HG02943 (cell line): ENCODE results near the gene BCL2L11.

Experiments used
- ATAC-seq: cut with Tn5 transposase; IDR thresholded peaks from one replicate; pipeline ENCODE4 v1.9.1; 2021; ENCODE audit warnings: mild to moderate bottlenecking, low read depth, moderate library complexity; ENCODE audit not compliant: unreplicated experiment

The BCL2L11 gene

DNA sequence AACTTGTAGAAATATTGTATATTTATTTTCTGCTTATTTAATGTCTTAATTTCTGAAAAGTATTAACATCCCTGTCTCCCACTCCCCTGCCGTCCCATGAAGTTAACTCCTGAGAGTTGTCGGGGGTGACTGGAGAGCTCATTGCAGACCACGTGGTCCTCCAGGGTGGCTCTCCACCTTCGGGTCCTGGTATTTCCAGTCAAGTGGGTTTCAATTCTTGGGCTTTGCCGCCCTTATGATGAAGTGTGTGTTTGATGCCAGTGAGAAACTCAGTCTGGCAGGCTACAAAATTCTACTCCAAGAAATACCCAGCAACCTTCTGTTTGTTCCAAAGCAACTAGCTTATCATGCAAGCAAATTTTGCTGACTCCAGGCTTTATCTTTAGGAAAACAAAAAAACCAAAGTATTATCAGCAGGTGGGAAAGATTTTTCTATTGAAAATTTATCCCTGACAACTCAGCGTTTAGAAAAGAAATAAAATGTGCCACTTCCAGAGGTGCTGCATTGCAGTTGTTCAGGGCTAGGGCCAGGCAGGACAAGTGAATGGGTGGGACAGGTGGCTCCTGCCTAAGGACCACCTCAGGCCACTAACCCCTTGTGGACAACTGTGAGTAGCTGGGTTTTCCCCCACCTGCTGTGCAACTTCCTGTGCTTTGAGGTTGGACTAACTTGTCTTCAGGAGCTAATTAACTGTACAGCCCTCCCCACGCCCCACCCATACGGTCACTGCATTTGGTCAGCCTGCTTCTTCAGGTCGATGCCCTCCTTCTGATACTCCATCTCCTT, 46.6 kb downstream of the BCL2L11 start:
- no peak for ATAC-seq

DNA sequence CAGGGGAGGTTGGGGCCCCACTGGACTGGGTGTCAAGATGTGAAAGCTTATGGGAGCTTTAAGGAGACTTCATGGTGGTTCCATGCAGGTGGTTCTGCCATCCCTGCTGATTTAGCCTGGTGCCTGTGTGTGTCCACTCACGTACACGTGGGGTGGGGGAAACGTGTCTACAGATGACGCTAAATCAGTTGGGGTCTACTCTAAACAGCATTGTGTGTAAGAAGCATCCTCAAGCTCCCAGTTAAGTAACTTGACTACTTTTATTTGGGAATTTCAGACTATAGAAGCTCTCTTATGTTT, 47.1 kb downstream of the BCL2L11 start:
- ATAC-seq: no peak

- ATAC-seq: no peak
These were observed 48.0 kb downstream of the BCL2L11 start for GRCh38 chr2:111168528-111169239.

- ATAC-seq: no peak
These were observed 48.6 kb downstream of the BCL2L11 start for GRCh38 chr2:111169268-111169667.

GRCh38 chr2:111169924-111170323, 49.2 kb downstream of the BCL2L11 start:
- ATAC-seq: no peak

GRCh38 chr2:111171337-111171930, 50.7 kb downstream of the BCL2L11 start:
- ATAC-seq: no peak

- ATAC-seq: no peak
These were observed 52.0 kb downstream of the BCL2L11 start for GRCh38 chr2:111172666-111173065.

GRCh38 chr2:111173338-111173737, 52.6 kb downstream of the BCL2L11 start:
- no peak for ATAC-seq

DNA sequence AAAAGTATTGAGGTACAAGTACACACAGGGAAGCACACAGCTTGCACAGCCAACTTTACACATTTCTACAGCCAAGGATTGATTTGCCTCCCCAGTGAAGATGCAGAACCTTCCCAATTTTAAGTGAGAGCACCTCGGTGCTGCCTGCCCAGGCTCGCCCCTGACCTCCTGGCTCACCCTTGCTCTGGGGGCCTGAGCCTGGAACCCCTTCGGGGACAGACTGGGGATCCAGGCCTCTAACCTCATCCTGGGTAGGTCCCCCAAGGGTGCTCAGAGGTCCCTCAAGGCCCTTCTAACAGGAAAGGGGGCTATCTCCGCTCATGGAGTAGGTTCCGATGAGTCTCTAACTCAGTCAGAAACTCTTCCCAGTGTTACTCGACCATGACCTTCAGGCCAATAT, 53.1 kb downstream of the BCL2L11 start:
- no peak for ATAC-seq

DNA sequence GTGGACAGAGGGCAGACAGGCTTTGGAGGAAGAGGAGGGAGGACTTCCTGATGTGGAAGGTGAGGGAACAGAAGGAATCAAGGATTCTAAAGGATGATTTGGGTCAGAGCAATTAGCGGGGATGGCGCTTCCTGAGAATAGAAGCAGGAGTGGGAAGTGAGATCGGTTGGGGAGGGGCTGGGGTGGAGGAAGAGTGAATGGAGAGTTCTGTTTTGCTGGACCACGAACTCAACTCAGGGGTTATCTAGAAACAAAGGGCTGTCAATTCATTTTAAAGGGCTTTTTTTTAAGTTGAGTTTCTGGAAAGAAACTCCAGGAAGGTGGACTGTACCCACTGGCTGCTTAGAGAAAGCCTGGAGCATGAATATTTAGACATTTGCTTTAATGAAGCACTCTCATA, 54.9 kb downstream of the BCL2L11 start:
- ATAC-seq: no peak

DNA sequence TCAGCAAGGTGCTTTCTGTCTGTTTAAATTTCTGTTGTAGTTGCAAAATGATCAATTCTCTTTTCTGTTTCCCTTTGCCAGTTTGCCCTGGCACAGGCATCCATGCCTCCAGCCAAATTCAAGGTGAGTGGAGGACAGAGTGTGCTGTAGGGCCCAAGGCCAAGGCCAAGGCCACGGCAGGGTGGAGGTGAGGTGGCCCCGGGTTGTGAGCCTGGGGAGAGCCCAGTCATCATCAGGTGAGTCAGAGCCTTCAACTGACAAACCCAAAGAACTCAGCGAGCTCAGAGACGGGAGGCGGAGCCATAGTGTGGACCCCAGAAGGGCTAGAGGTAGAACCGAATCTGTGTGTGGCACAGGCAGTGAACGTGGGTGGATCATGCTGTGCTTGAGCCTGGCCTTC, 55.7 kb downstream of the BCL2L11 start:
- ATAC-seq: no peak

DNA sequence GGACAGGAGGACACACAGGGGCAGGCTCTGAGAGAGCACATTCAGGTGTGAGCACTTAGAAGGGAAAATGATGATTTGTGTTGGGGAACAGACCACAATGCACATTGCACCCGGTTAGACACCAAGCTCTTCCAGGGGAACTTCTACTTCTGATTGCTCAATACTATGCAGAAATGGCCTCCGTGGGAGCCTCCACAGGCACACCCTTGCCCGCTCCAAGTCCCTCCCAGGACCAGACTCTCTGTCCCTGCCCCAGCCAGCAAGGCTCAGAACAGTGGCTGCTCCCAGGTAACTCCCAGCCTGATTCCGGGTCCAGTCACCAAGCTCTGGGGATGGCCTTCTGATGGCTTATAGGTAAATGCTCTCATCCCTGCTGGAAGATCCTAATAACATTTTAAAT, 56.2 kb downstream of the BCL2L11 start:
- ATAC-seq: no peak

DNA sequence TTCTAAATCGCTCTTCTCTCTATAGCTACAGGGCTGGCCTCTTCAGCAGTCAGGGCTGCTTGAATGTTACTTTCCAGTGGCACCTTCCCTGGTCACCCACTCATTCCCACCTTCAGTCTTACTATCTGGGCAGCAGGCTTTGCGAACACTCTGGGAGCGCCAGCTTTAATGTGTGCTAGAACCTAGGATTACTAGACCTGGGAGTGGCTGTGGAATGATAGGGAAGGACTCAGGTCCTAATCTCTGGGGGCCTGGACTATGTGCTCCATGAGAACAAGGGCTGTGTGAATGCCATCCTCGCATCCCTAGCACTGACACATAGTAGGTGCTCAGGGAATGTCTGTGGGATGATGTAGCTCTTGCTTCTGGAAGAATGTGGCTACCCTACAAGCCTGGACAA, 57.6 kb downstream of the BCL2L11 start:
- ATAC-seq: no peak

GRCh38 chr2:111178730-111179405, 58.2 kb downstream of the BCL2L11 start:
- ATAC-seq: no peak

GRCh38 chr2:111182121-111182520, 61.4 kb downstream of the BCL2L11 start:
- ATAC-seq: no peak

DNA sequence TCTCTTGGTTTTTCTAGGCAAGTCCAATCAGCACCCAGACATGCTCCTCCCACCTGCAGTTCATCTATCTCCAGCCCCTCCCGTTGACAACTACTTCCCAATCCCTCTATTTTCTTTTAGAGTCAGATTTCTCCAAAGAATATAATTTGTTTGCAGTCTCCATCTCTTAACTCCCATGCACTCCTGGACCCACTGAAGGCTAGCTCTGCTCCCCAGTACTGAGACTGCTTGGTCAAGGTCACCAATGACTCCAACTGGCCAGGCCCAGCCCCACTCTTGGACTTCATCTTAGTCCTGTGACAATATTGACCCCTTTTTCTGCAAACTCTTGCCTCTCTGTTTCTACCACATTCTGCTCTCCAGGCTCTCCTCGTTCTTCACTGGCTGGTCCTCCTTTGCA, 62.0 kb downstream of the BCL2L11 start:
- ATAC-seq: no peak

DNA sequence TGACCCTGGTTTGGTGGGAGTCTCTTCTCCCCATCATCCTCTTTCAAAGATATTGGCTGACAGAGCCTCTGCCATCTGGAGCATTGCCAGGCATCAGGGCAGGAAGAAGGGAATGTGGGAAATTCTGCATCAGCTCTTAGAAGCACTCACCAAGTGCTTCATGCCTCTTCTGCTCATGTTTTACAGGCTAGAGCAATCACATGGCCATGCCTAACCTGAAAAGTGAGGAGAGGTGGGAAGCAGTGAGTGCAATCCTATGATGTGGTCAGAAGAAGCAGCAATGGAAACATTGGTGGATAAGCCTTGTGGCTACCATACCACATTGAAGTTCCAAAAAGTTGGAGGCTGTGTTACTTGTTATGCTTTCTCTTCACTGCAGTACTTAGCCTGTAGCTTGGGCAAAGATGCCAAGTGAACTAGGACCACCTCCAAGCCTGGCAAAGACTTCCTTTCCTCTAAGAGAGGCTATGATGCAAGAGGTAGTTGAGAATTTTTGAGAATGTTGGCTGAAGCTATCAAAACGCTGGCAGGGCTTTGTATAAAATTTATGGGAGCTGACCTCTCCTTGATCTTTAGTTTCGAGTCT, 64.1 kb downstream of the BCL2L11 start:
- ATAC-seq: no peak

GRCh38 chr2:111185361-111186022, 64.8 kb downstream of the BCL2L11 start:
- ATAC-seq: no peak

GRCh38 chr2:111186121-111186715, 65.5 kb downstream of the BCL2L11 start:
- no peak for ATAC-seq

GRCh38 chr2:111186933-111187332, 66.2 kb downstream of the BCL2L11 start:
- ATAC-seq: no peak
